Measurements from ENCODE around the gene ZNF445. TPM values are rescaled to one million over a fixed set of nuclear protein-coding genes. Genes with fewer than 3 reads are reported as not detected.
"Not testable (repeated sequence)": the region's sequence is repeated elsewhere in the genome, so short reads cannot be mapped to it uniquely, and the experiment has no call there.

ZNF445 gene
- total and polyA plus RNA-seq, 10 donors = 1.2 to 29.0 (median 16.9) TPM

DNA sequence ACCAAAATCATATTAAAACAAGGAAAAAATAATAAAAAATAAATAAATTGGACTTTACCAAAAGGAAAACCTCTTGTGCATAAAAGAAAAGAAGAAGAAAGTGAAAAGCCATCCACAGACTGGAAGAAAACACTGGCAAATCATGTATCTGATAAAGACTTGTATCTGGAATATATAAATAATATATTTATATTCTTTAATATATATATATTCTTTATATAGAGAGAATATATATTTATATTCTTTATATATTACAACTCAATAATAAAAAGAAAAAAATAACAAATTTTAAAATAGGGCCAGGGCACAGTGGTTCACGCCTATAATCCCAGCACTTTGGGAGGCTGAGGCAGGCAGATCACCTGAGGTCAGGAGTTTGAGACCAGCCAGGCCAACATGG is 27.1 kb upstream of the ZNF445 start:
- no peaks in the 10 kb centered on the region for H3K27me3 ChIP-seq (replicated peaks in 1 of 7)
- TF ChIP-seq POLR2A (IDR thresholded peaks at IDR 0.05) = no peak
- TF ChIP-seq POLR2AphosphoS5 (IDR thresholded peaks at IDR 0.05) = no peak
- no peak for TF ChIP-seq CTCF (IDR thresholded peaks at IDR 0.05 in 8 of 11, conservative IDR thresholded peaks at IDR 0.05 in 3 of 11)
- WGBS, 5 donors = 97 to 100% (median 98%) methylated on average over 1 of the region's 1 CpG
- no peak overlapping the region for H3K4me3 ChIP-seq
- peaks cover 6 to 69% (median 32%) of the 10 kb centered on the region in 6 donors for H3K36me3 ChIP-seq
- H3K27ac ChIP-seq = no peak overlapping the region
- H3K9me3 ChIP-seq = peaks cover 11 to 68% (median 52%) of the 10 kb centered on the region in 8 donors
- intact Hi-C loops (cut with DNase I; ENCODE audit: low total_unique reads) = loop anchor here (10.0 kb wide), 1 partner anchor 180 kb away; no protein-coding TSS in a partner anchor
- H3K4me1 ChIP-seq = peaks cover 4 to 27% (median 17%) of the 10 kb centered on the region in 6 donors
- no peak for DNase-seq

DNA sequence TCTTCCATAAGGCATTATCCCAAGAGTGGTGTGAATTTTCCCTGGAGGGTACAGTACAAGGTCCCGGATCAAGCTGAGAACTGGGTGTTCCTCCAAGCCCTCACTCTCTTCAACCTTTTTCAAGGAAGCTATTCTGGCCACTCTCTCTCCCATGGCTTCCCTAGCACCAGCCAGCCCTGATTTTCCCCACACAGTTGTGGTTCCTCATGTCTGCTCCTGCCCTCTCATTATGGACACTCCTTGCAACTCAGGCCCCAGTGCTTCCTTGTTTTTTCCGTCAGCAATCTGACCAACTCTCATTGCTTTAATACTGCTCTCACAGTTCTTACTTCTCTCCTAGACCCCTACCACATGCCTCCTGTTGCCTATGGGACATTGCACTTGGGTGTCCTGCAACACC is 25.7 kb upstream of the ZNF445 start:
- intact Hi-C loops (cut with DNase I; ENCODE audit: low total_unique reads) = loop anchor here (10.0 kb wide), 1 partner anchor 178 kb away; no protein-coding TSS in a partner anchor
- not testable (repeated sequence) for H3K27me3 ChIP-seq (replicated peaks in 1 of 7); H3K4me3 ChIP-seq; DNase-seq; H3K27ac ChIP-seq
- Histone ChIP-seq H3K9me3 (peaks cover 20 to 82% (median 66%) of the 10 kb centered on the region in 8 donors), H3K4me1 (peaks cover 0 to 13% (median 4%) of the 10 kb centered on the region in 6 donors), H3K36me3 (peaks cover 15 to 83% (median 45%) of the 10 kb centered on the region in 6 donors)
- 87 to 98% (median 92%) methylated on average over 2 of the region's 2 CpGs for WGBS, 5 donors

- peaks cover 19 to 86% (median 51%) of the 10 kb centered on the region in 6 donors for H3K36me3 ChIP-seq
- intact Hi-C loops (cut with DNase I; ENCODE audit: low total_unique reads) = loop anchor here (10.0 kb wide), 1 partner anchor 177 kb away; no protein-coding TSS in a partner anchor
- peaks cover 25 to 94% (median 78%) of the 10 kb centered on the region in 8 donors for H3K9me3 ChIP-seq
- H3K4me3 ChIP-seq = no peak overlapping the region
- peaks cover 0 to under 1% (median 0%) of the 10 kb centered on the region in 6 donors for H3K4me1 ChIP-seq
- 84 to 93% (median 89%) methylated on average over 3 of the region's 3 CpGs for whole genome bisulfite sequencing, 5 donors
- DNase-seq = no peak
- no peaks in the 10 kb centered on the region for H3K27me3 ChIP-seq (replicated peaks in 1 of 7)
- TF ChIP-seq POLR2A (IDR thresholded peaks at IDR 0.05) (no peak), POLR2AphosphoS5 (IDR thresholded peaks at IDR 0.05) (no peak), CTCF (IDR thresholded peaks at IDR 0.05 in 8 of 11, conservative IDR thresholded peaks at IDR 0.05 in 3 of 11) (no peak)
- no peak overlapping the region for H3K27ac ChIP-seq
These were observed 24.5 kb upstream of the ZNF445 start for GRCh38 chr3:44501971-44502370.

DNA sequence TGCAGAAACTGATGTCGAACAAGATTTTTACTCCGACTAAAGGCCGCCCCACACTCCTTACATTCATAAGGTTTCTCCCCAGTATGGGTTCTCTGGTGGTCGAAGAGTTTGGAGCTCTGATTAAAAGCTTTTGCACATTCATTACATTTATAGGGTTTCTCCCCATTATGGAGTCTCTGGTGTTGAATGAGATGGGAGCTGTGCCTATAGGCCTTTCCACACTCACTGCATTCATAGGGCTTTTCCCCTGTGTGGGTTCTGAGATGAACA is 22.4 kb upstream of the ZNF445 start:
- not testable (repeated sequence) for H3K4me3 ChIP-seq; DNase-seq; H3K27me3 ChIP-seq (replicated peaks in 1 of 7); H3K4me1 ChIP-seq; H3K27ac ChIP-seq
- Histone ChIP-seq H3K36me3 (peaks cover 19 to 85% (median 50%) of the 10 kb centered on the region in 6 donors), H3K9me3 (peaks cover 25 to 96% (median 84%) of the 10 kb centered on the region in 8 donors)
- 96 to 100% (median 96%) methylated on average over 4 of the region's 4 CpGs for WGBS, 5 donors
- intact Hi-C loops (cut with DNase I; ENCODE audit: low total_unique reads) = loop anchor here (10.0 kb wide), 1 partner anchor 175 kb away; no protein-coding TSS in a partner anchor

DNA sequence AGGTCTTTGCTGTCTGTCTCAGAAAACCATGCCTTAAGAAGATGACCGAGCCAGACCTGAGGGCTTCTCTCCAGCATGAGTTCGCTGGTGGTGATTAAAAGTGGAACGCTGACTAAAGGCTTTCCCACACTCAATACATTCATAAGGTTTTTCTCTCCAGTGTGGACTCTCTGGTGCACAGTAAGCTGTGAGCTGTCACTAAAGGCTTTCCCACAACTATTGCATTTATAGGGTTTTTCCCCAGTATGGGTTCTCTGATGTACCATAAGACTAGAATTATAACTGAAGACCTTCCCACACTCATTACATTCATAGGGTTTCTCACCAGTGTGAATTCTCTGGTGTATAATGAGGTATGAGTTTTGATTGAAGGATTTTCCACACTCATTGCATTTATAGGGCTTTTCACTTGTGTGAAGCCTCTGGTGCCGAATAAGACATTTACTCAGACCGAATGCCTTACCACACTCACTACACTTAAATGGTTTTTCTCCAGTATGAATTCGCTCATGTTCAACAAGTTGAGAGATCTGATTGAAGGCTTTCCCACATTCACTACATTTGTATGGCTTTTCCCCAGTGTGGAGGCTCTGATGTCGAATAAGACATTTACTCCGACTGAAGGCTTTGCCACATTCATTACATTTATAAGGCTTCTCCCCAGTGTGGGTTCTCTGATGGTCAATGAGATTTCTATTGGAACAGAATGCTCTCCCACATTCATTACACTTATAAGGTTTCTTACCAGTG is 21.9 kb upstream of the ZNF445 start:
- no peaks in the 10 kb centered on the region for H3K4me1 ChIP-seq
- DNase-seq = no peak
- H3K27ac ChIP-seq = no peak overlapping the region
- peaks cover 19 to 90% (median 50%) of the 10 kb centered on the region in 6 donors for H3K36me3 ChIP-seq
- intact Hi-C loops (cut with DNase I; ENCODE audit: low total_unique reads) = no loop called here
- no peaks in the 10 kb centered on the region for H3K27me3 ChIP-seq (replicated peaks in 1 of 7)
- TF ChIP-seq POLR2AphosphoS5 (IDR thresholded peaks at IDR 0.05) (no peak), CTCF (IDR thresholded peaks at IDR 0.05 in 8 of 11, conservative IDR thresholded peaks at IDR 0.05 in 3 of 11) (no peak), POLR2A (IDR thresholded peaks at IDR 0.05) (no peak)
- WGBS, 5 donors = 94 to 99% (median 98%) methylated on average over 8 of the region's 8 CpGs
- H3K4me3 ChIP-seq = no peak overlapping the region
- H3K9me3 ChIP-seq = peaks cover 25 to 96% (median 87%) of the 10 kb centered on the region in 8 donors
